ENCODE results near the gene RNF212.
A peak's percentile ranks its signal among the peaks of the same experiment; 100 is the strongest.

RNF212 gene

DNA sequence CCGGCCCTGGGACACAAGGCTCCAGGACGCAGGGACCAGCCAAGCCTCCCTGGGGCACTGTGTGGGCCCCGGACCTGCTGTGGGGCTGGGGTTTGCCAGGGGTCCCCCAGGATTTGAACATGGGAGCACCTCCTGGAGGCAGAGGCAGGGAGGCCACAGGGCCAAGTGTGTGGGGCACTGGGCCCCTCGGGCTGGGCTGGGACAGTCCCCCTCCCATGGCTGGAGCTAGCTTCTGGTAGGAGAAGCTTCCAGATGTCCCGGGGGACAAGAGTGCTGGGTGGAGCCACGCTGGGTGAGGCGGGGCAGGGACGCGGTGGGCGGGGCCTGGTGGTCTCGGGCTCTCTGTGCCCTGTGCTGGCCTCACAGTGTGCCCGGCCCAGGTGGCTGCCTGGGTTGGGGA lies 83.3 kb downstream of the RNF212 start:
- DNase-seq (ENCODE audit: low read depth): no peak
- H3K4me3 ChIP-seq (ENCODE audit: low read depth, low read length): no peak overlapping the region
- TF ChIP-seq, protein P1, sequence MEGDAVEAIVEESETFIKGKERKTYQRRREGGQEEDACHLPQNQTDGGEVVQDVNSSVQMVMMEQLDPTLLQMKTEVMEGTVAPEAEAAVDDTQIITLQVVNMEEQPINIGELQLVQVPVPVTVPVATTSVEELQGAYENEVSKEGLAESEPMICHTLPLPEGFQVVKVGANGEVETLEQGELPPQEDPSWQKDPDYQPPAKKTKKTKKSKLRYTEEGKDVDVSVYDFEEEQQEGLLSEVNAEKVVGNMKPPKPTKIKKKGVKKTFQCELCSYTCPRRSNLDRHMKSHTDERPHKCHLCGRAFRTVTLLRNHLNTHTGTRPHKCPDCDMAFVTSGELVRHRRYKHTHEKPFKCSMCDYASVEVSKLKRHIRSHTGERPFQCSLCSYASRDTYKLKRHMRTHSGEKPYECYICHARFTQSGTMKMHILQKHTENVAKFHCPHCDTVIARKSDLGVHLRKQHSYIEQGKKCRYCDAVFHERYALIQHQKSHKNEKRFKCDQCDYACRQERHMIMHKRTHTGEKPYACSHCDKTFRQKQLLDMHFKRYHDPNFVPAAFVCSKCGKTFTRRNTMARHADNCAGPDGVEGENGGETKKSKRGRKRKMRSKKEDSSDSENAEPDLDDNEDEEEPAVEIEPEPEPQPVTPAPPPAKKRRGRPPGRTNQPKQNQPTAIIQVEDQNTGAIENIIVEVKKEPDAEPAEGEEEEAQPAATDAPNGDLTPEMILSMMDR (IDR thresholded peaks at IDR 0.05; ENCODE audit: insufficient read depth, low read depth, low read length, missing control alignments): no peak

DNA sequence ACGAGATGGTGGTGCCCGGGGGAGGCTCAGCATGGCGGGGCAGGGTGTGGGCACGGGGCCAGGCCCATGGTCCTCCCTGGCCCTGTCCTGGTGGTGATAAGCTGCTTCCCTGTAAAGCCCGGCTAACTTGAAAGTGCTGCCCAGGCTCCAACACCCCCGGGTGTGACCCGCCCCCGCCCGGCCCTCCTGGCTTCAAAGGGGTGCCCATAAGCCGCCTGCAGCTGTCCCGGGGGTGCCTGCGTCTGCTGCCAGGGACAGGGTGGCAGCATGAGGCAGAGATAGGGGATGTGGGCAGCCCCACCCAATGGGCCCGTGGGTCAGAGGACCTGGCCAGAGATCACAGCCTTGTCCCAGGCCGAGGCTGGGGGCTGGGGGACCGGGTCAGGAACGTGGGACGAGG lies 83.8 kb downstream of the RNF212 start:
- no peak overlapping the region for H3K4me3 ChIP-seq (ENCODE audit: low read depth, low read length)
- TF ChIP-seq, protein P1 (IDR thresholded peaks at IDR 0.05; ENCODE audit: insufficient read depth, low read depth, low read length, missing control alignments): no peak
- no peak for DNase-seq (ENCODE audit: low read depth)

DNA sequence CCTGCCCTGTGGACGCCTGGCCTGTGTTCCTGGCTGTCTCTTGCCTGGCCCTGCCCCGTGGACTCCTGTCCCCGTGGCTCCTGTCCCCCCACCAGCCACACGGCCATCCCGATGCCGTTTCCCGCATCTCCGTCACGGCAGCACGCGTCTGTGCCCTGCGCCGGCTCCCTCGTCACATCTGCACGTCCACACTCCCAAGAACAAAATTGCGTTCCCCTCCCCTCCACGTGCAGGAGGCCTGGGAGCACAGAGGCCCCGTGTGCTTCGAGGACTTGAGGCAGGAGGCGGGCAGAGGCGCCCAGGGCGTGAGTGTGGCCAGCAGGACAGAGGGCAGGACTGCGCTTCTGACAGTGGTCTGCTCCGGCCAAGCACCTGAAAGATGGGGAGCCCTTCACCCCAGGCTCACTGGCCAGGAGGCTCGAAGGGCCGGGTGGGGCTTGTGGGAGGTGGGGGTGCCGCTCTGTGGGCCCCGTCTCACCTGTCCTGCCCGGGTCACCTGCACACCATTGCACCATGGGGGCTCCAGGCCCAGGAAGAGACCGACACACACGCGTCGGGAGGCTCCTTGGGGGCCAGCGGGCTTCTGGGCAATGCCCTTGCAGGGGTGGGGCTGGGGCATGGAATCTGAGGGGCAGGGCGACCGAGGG lies 84.7 kb downstream of the RNF212 start:
- no peak overlapping the region for H3K4me3 ChIP-seq (ENCODE audit: low read depth, low read length)
- DNase-seq (ENCODE audit: low read depth): no peak
- TF ChIP-seq, protein P1 (IDR thresholded peaks at IDR 0.05; ENCODE audit: insufficient read depth, low read depth, low read length, missing control alignments): no peak

DNA sequence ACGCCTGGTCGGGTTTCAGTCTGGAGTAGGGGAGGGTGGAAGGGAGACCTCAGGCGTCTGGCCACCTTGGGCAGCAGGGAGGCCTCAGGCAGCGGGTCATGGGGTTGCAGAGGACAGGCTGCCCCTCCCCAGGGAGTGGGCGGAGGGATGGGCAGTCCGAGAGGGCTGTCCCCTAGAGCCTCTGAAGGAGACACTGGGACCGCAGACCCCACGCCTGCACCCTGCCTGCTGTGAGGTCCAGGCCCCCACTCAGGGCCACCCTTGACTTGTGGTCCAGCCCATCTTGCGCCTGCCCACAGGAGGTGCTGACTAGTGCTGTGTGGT lies 85.5 kb downstream of the RNF212 start:
- TF ChIP-seq, protein P1 (IDR thresholded peaks at IDR 0.05; ENCODE audit: insufficient read depth, low read depth, low read length, missing control alignments): no peak
- no peak for DNase-seq (ENCODE audit: low read depth)
- no peak overlapping the region for H3K4me3 ChIP-seq (ENCODE audit: low read depth, low read length)

DNA sequence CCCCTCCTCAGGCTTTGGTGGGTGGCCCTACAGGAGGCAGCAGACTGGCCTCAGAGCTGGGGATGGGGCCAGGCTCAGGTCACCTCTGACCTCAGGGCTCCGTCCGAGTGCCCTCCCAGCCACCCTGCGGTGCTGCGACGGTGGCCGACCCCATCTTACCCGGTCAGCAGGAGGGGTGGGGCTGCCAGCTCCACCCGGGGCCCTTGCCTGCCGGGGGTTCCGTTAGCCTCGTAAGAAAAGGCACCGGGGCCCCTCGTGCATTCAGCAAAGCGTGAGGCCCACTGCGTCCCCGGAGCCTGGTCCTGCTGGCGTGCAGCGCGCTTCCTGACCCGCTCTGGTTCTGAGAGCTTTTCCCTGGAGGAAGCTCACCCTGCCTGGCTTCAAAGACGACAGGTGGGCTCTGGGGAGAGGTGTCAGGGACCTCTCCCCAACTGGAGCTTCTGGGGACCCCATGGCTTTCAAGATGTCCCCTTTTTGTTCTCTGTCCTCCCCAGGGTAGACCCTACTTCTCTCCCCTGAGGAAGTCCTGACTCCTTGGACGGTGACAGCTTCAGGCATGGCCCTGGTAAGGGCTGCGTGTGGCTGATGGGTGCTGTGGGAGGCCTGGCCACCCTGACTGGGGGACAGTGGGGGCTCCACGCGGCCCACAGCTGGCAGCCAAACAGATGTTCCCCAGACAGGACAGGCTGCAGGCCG lies 86.0 kb downstream of the RNF212 start:
- TF ChIP-seq, protein P1 (IDR thresholded peaks at IDR 0.05; ENCODE audit: insufficient read depth, low read depth, low read length, missing control alignments): no peak
- H3K4me3 ChIP-seq (ENCODE audit: low read depth, low read length): no peak overlapping the region
- DNase-seq (ENCODE audit: low read depth): no peak

DNA sequence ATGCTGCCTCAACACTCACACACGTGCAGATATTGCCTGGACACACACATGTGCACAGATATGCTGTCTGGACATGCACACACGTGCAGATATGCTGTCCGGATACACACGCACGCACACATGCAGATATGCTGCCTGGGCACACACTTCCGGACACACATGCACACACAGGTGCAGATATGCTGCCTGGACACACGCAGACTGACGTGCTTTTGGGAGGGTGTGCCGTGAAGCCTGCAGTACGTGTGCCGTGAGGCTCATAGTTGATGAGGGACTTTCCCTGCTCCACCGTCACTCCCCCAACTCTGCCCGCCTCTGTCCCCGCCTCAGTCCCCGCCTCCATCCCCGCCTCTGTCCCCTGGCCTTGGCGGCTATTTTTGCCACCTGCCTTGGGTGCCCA lies 87.2 kb downstream of the RNF212 start:
- DNase-seq (ENCODE audit: low read depth): peak; percentile 61
- TF ChIP-seq, protein P1 (IDR thresholded peaks at IDR 0.05; ENCODE audit: insufficient read depth, low read depth, low read length, missing control alignments): no peak
- no peak overlapping the region for H3K4me3 ChIP-seq (ENCODE audit: low read depth, low read length)
